Erythroblast (primary cell): Measurements from ENCODE around the gene SDF4.

Experiments used
- GATA1 ChIP-seq: IDR thresholded peaks from 2 replicates; pipeline ENCODE4 v1.6.1; 2011; ENCODE audit warnings: low read depth, mild to moderate bottlenecking, control low read depth, low read length, moderate library complexity
- POLR2A ChIP-seq: IDR thresholded peaks from 2 replicates; pipeline ENCODE4 v1.6.1; 2011; ENCODE audit warnings: mild to moderate bottlenecking, low read length

GRCh38 chr1:1197551-1198422 lies 34.0 kb downstream of the SDF4 start:
- no peak for TF ChIP-seq POLR2A
- TF ChIP-seq GATA1: no peak
